Stomach smooth muscle (tissue), 2 donors: ENCODE measurements around the gene BLM.

Source experiments
- H3K27ac ChIP-seq: one replicate; pipeline ENCODE4 v1.7.0; 2013; ENCODE audit warnings: mild to moderate bottlenecking, low read length, inconsistent platforms
- H3K27me3 ChIP-seq, 2 donors: one replicate each; pipeline ENCODE4 v1.7.0; 2013; ENCODE audit warnings: low read length in 2 of 2; ENCODE audit not compliant: insufficient read depth in 2 of 2, control insufficient read depth in 1 of 2
- H3K36me3 ChIP-seq, 2 donors: one replicate each; pipeline ENCODE4 v1.7.0; 2013; ENCODE audit warnings: low read length in 2 of 2; ENCODE audit not compliant: control insufficient read depth in 2 of 2, insufficient read depth in 2 of 2
- H3K4me1 ChIP-seq: one replicate; pipeline ENCODE4 v1.7.0; 2013; ENCODE audit warnings: low read length; ENCODE audit not compliant: control insufficient read depth, insufficient read depth
- H3K4me3 ChIP-seq, 2 donors: one replicate each; pipeline ENCODE4 v1.7.0; 2013; ENCODE audit warnings: low read length in 2 of 2
- H3K9ac ChIP-seq, 2 donors: one replicate each; pipeline ENCODE4 v1.7.0; 2013; ENCODE audit warnings: low read length in 2 of 2, mild to moderate bottlenecking in 1 of 2
- H3K9me3 ChIP-seq, 2 donors: one replicate each; pipeline ENCODE4 v1.7.0; 2013; ENCODE audit warnings: low read length in 2 of 2; ENCODE audit not compliant: control insufficient read depth in 2 of 2
- donor health status: healthy.
- donor health status: Pancreatic carcinoma.

BLM gene

GRCh38 chr15:90812171-90812957, 95.2 kb downstream of the BLM start:
- H3K4me3 ChIP-seq, result no peak overlapping the region
- H3K36me3 ChIP-seq, result no peaks in the 10 kb centered on the region
- H3K4me1 ChIP-seq, result peaks cover 8% of the 10 kb centered on the region
- H3K27me3 ChIP-seq, result no peaks in the 10 kb centered on the region
- H3K9ac ChIP-seq, result no peak overlapping the region
- no peak overlapping the region for H3K27ac ChIP-seq
- H3K9me3 ChIP-seq, result no peaks in the 10 kb centered on the region

GRCh38 chr15:90812958-90813265, 95.8 kb downstream of the BLM start:
- Histone ChIP-seq H3K27ac (no peak overlapping the region), H3K36me3 (no peaks in the 10 kb centered on the region), H3K4me1 (peaks cover 10% of the 10 kb centered on the region), H3K9me3 (no peaks in the 10 kb centered on the region), H3K27me3 (no peaks in the 10 kb centered on the region), H3K9ac (no peak overlapping the region), H3K4me3 (no peak overlapping the region)

- Histone ChIP-seq H3K27me3 (no peaks in the 10 kb centered on the region), H3K4me1 (peaks cover 12% of the 10 kb centered on the region), H3K36me3 (no peaks in the 10 kb centered on the region), H3K9me3 (no peaks in the 10 kb centered on the region), H3K9ac (no peak overlapping the region), H3K27ac (no peak overlapping the region), H3K4me3 (no peak overlapping the region)
These were observed 96.6 kb downstream of the BLM start for GRCh38 chr15:90813796-90814190.

- no peak overlapping the region for H3K9ac ChIP-seq
- no peak overlapping the region for H3K27ac ChIP-seq
- H3K4me1 ChIP-seq, result peaks cover 14% of the 10 kb centered on the region
- H3K9me3 ChIP-seq, result no peaks in the 10 kb centered on the region
- no peaks in the 10 kb centered on the region for H3K36me3 ChIP-seq
- H3K4me3 ChIP-seq, result no peak overlapping the region
- no peaks in the 10 kb centered on the region for H3K27me3 ChIP-seq
These were observed 97.2 kb downstream of the BLM start for GRCh38 chr15:90814191-90814821.

GRCh38 chr15:90816401-90817116, 99.4 kb downstream of the BLM start:
- H3K4me3 ChIP-seq, result no peak overlapping the region
- no peaks in the 10 kb centered on the region for H3K36me3 ChIP-seq
- no peak overlapping the region for H3K27ac ChIP-seq
- H3K4me1 ChIP-seq, result peaks cover 17% of the 10 kb centered on the region
- no peaks in the 10 kb centered on the region for H3K9me3 ChIP-seq
- no peaks in the 10 kb centered on the region for H3K27me3 ChIP-seq
- H3K9ac ChIP-seq, result no peak overlapping the region

- no peak overlapping the region for H3K4me3 ChIP-seq
- H3K9me3 ChIP-seq, result no peaks in the 10 kb centered on the region
- H3K27me3 ChIP-seq, result no peaks in the 10 kb centered on the region
- H3K27ac ChIP-seq, result no peak overlapping the region
- H3K4me1 ChIP-seq, result peaks cover 17% of the 10 kb centered on the region
- H3K9ac ChIP-seq, result no peak overlapping the region
- H3K36me3 ChIP-seq, result no peaks in the 10 kb centered on the region
These were observed 100.2 kb downstream of the BLM start for GRCh38 chr15:90817117-90818057.

GRCh38 chr15:90818251-90819210, 101.4 kb downstream of the BLM start:
- no peaks in the 10 kb centered on the region for H3K9me3 ChIP-seq
- no peak overlapping the region for H3K4me3 ChIP-seq
- no peak overlapping the region for H3K9ac ChIP-seq
- H3K27me3 ChIP-seq, result no peaks in the 10 kb centered on the region
- peaks cover 17% of the 10 kb centered on the region for H3K4me1 ChIP-seq
- H3K27ac ChIP-seq, result no peak overlapping the region
- no peaks in the 10 kb centered on the region for H3K36me3 ChIP-seq

- no peaks in the 10 kb centered on the region for H3K9me3 ChIP-seq
- no peaks in the 10 kb centered on the region for H3K27me3 ChIP-seq
- no peak overlapping the region for H3K4me3 ChIP-seq
- H3K36me3 ChIP-seq, result no peaks in the 10 kb centered on the region
- H3K9ac ChIP-seq, result no peak overlapping the region
- H3K4me1 ChIP-seq, result peaks cover 13% of the 10 kb centered on the region
- no peak overlapping the region for H3K27ac ChIP-seq
These were observed 102.2 kb downstream of the BLM start for GRCh38 chr15:90819390-90819789.

- H3K4me3 ChIP-seq, result no peak overlapping the region
- no peaks in the 10 kb centered on the region for H3K27me3 ChIP-seq
- H3K9ac ChIP-seq, result no peak overlapping the region
- no peaks in the 10 kb centered on the region for H3K9me3 ChIP-seq
- H3K4me1 ChIP-seq, result peaks cover 13% of the 10 kb centered on the region
- no peak overlapping the region for H3K27ac ChIP-seq
- no peaks in the 10 kb centered on the region for H3K36me3 ChIP-seq
These were observed 102.7 kb downstream of the BLM start for GRCh38 chr15:90819850-90820249.
